H1 (cell line): Measurements from ENCODE around the gene FGF1. TPM values are rescaled to one million over a fixed set of nuclear protein-coding genes. Genes with fewer than 3 reads are reported as not detected.

Experiments used
- CTCF ChIA-PET: fragments of 300-600 bp; sonication (Branson Sonifier 250); formaldehyde crosslinking; loops from one replicate; lab custom pipeline; 2021; ENCODE audit not compliant: partially characterized antibody; lab: Charles Lee
- POLR2A ChIA-PET: fragments of 300-600 bp; sonication (Branson Sonifier 250); formaldehyde crosslinking; loops from one replicate; lab custom pipeline; 2021; ENCODE audit warnings: inconsistent platforms; ENCODE audit not compliant: partially characterized antibody; lab: Charles Lee
- DNase-seq, 2 experiments: peaks; one replicate each; pipeline versions ENCODE4 v3.0.0 to v3.0.0-alpha.2; 2010 to 2022; ENCODE audit warnings: low spot score in 2 of 2, low read depth in 1 of 2, mixed read lengths in 1 of 2
- FAIRE-seq: peaks from 2 replicates; lab custom pipeline; 2011; peaks lifted over from hg19 to GRCh38; lab: Jason Lieb, UNC
- H2AFZ ChIP-seq: 2 replicates; pipeline ENCODE4 v1.8.1; 2012; ENCODE audit warnings: low read length, inconsistent platforms
- H2AK5ac ChIP-seq: 2 replicates; pipeline ENCODE4 v1.6.1; 2013; ENCODE audit warnings: low read depth, low read length
- H2BK120ac ChIP-seq: replicated peaks from 2 replicates; pipeline ENCODE3; 2013; ENCODE audit warnings: low read depth, low read length, inconsistent platforms
- H2BK12ac ChIP-seq: 2 replicates; pipeline ENCODE4 v1.6.1; 2013; ENCODE audit warnings: low read depth, low read length
- H2BK15ac ChIP-seq: 2 replicates; pipeline ENCODE4 v1.6.1; 2013; ENCODE audit warnings: low read length
- H2BK20ac ChIP-seq: 2 replicates; pipeline ENCODE4 v1.6.1; 2013; ENCODE audit warnings: low read length
- H2BK5ac ChIP-seq: 2 replicates; pipeline ENCODE4 v1.6.1; 2013; ENCODE audit warnings: low read depth, low read length
- H3K14ac ChIP-seq: 2 replicates; pipeline ENCODE4 v1.6.1; 2013; ENCODE audit warnings: inconsistent platforms; ENCODE audit not compliant: insufficient read length
- H3K18ac ChIP-seq: 2 replicates; pipeline ENCODE4 v1.6.1; 2013; ENCODE audit warnings: low read length; ENCODE audit errors: extremely low read depth
- H3K23ac ChIP-seq: 2 replicates; pipeline ENCODE4 v1.6.1; 2013; ENCODE audit warnings: inconsistent platforms; ENCODE audit not compliant: insufficient read length
- H3K23me2 ChIP-seq: 2 replicates; pipeline ENCODE4 v1.6.1; 2013; ENCODE audit warnings: low read depth, low read length
- H3K27ac ChIP-seq: 2 replicates; pipeline ENCODE4 v1.6.1; 2011; ENCODE audit warnings: low read depth, low read length, inconsistent platforms
- H3K27me3 ChIP-seq, 4 experiments: replicated peaks in 1 of 4; 1 replicate in 1 of 4; 2 replicates in 3 of 4; pipeline versions ENCODE4 v1.6.1 to v1.8.1; 2011 to 2013; ENCODE audit warnings: low read length in 3 of 4, mild to moderate bottlenecking in 3 of 4, inconsistent platforms in 2 of 4, mixed read lengths in 2 of 4, moderate library complexity in 1 of 4; ENCODE audit not compliant: control insufficient read depth in 3 of 4, insufficient read depth in 3 of 4; ENCODE audit errors: extremely low read depth in 1 of 4
- H3K36me3 ChIP-seq, 4 experiments: 2 replicates each; pipeline versions ENCODE4 v1.6.1 to v1.8.1; 2011 to 2013; ENCODE audit warnings: mild to moderate bottlenecking in 4 of 4, low read length in 3 of 4, moderate library complexity in 2 of 4, control low read depth in 1 of 4, inconsistent platforms in 1 of 4; ENCODE audit not compliant: insufficient read depth in 4 of 4, control insufficient read depth in 2 of 4
- H3K4ac ChIP-seq: replicated peaks from 2 replicates; pipeline ENCODE3; 2013; ENCODE audit warnings: low read length, low read depth, mixed read lengths, inconsistent platforms; ENCODE audit not compliant: insufficient read length
- H3K4me1 ChIP-seq, 4 experiments: replicated peaks in 1 of 4; 1 replicate in 1 of 4; 2 replicates in 3 of 4; pipeline versions ENCODE4 v1.6.1 to v1.8.1; 2011 to 2013; ENCODE audit warnings: low read length in 3 of 4, inconsistent platforms in 2 of 4, mixed read lengths in 1 of 4; ENCODE audit not compliant: insufficient read depth in 4 of 4, control insufficient read depth in 3 of 4
- H3K4me2 ChIP-seq, 2 experiments: 2 replicates each; pipeline versions ENCODE4 v1.6.1 to v1.8.1; 2011 to 2013; ENCODE audit warnings: low read depth in 2 of 2, low read length in 2 of 2, control low read depth in 1 of 2, inconsistent platforms in 1 of 2, mild to moderate bottlenecking in 1 of 2; ENCODE audit not compliant: insufficient read depth in 1 of 2
- H3K4me3 ChIP-seq, 4 experiments: fragments of 200-600, 300-600 bp in 1 of 4; sonication (generic), shearing (Covaris generic), sonication (Bioruptor Twin) in 1 of 4; 2 replicates each; pipeline versions ENCODE4 v1.5.1 to v1.8.1; 2011 to 2016; ENCODE audit warnings: low read length in 4 of 4, low read depth in 3 of 4, control low read depth in 2 of 4, inconsistent platforms in 2 of 4, mild to moderate bottlenecking in 2 of 4, mixed read lengths in 1 of 4, moderate library complexity in 1 of 4; ENCODE audit not compliant: insufficient read depth in 2 of 4; ENCODE audit errors: extremely low read depth in 1 of 4
- H3K56ac ChIP-seq: replicated peaks from 2 replicates; pipeline ENCODE3; 2013; ENCODE audit warnings: low read depth, mild to moderate bottlenecking, mixed read lengths, low read length, inconsistent platforms; ENCODE audit not compliant: insufficient read length
- H3K79me1 ChIP-seq: 2 replicates; pipeline ENCODE4 v1.6.1; 2013; ENCODE audit warnings: low read depth, low read length, control low read depth
- H3K79me2 ChIP-seq, 2 experiments: 2 replicates each; pipeline versions ENCODE4 v1.6.1 to v1.8.1; 2012 to 2013; ENCODE audit warnings: low read length in 2 of 2, mild to moderate bottlenecking in 2 of 2, inconsistent platforms in 1 of 2; ENCODE audit not compliant: insufficient read depth in 2 of 2, control insufficient read depth in 1 of 2
- H3K9ac ChIP-seq, 4 experiments: replicated peaks in 1 of 4; 1 replicate in 1 of 4; 2 replicates in 3 of 4; pipeline versions ENCODE4 v1.6.1 to v1.8.1; 2011 to 2013; ENCODE audit warnings: low read depth in 3 of 4, low read length in 3 of 4, control low read depth in 2 of 4, mild to moderate bottlenecking in 2 of 4, moderate library complexity in 2 of 4, inconsistent platforms in 1 of 4; ENCODE audit errors: extremely low read depth in 1 of 4
- H3K9me3 ChIP-seq, 2 experiments: 2 replicates each; pipeline versions ENCODE4 v1.6.1 to v1.8.1; 2012 to 2013; ENCODE audit warnings: mild to moderate bottlenecking in 2 of 2, moderate library complexity in 2 of 2, control low read depth in 1 of 2, inconsistent platforms in 1 of 2, low read depth in 1 of 2, low read length in 1 of 2, mixed read lengths in 1 of 2; ENCODE audit not compliant: insufficient read depth in 2 of 2
- H4K20me1 ChIP-seq, 2 experiments: replicated peaks in 1 of 2; 2 replicates each; pipeline versions ENCODE3 to v1.8.1; 2011 to 2013; ENCODE audit warnings: inconsistent platforms in 2 of 2, low read length in 2 of 2, mild to moderate bottlenecking in 1 of 2; ENCODE audit not compliant: insufficient read depth in 2 of 2, control insufficient read depth in 1 of 2
- H4K5ac ChIP-seq: 2 replicates; pipeline ENCODE4 v1.6.1; 2013; ENCODE audit warnings: low read length, low read depth, mixed read lengths, inconsistent platforms; ENCODE audit not compliant: insufficient read length
- H4K8ac ChIP-seq: 2 replicates; pipeline ENCODE4 v1.8.0; 2013; ENCODE audit warnings: mild to moderate bottlenecking, moderate library complexity, low read length, inconsistent platforms; ENCODE audit not compliant: insufficient read depth; ENCODE audit errors: extremely low read depth
- H4K91ac ChIP-seq: replicated peaks from 2 replicates; pipeline ENCODE3; 2013; ENCODE audit warnings: low read length, mixed read lengths, inconsistent platforms; ENCODE audit not compliant: insufficient read length
- ASH2L ChIP-seq: fragments of 200-600, 300-600 bp; sonication (generic); IDR thresholded peaks from one replicate; pipeline ENCODE4 v1.7.1; 2017; ENCODE audit warnings: low read length
- BRCA1 ChIP-seq: IDR thresholded peaks from 2 replicates; pipeline ENCODE4 v1.6.1; 2012; ENCODE audit warnings: low read depth, low read length, improper control_type of control experiment
- GABPA ChIP-seq: IDR thresholded peaks from 2 replicates; pipeline ENCODE4 v1.6.1; 2011; ENCODE audit warnings: mild to moderate bottlenecking, low read length, moderate library complexity, borderline replicate concordance; ENCODE audit not compliant: insufficient read depth
- HDAC6 ChIP-seq: IDR thresholded peaks from one replicate; pipeline ENCODE4 v1.7.1; 2012; ENCODE audit warnings: low read depth, mild to moderate bottlenecking, inconsistent platforms, low read length, moderate library complexity
- KDM1A ChIP-seq: fragments of 200-600, 300-600 bp; sonication (generic); IDR thresholded peaks from 2 replicates; pipeline ENCODE4 v1.7.1; 2016; ENCODE audit warnings: mild to moderate bottlenecking, low read length, borderline replicate concordance
- PHF8 ChIP-seq: fragments of 200-600 bp; sonication (generic); conservative IDR thresholded peaks from 2 replicates; pipeline ENCODE4 v1.7.1; 2012; ENCODE audit warnings: low read depth, mild to moderate bottlenecking, inconsistent platforms, low read length, moderate library complexity
- RNF2 ChIP-seq: fragments of 200-900, 300-1000 bp; sonication (generic); IDR thresholded peaks from 2 replicates; pipeline ENCODE4 v1.7.1; 2016; ENCODE audit warnings: borderline replicate concordance, low read depth, mild to moderate bottlenecking, antibody characterized with exemption, low read length; ENCODE audit not compliant: poor library complexity, severe bottlenecking; ENCODE audit errors: missing control alignments
- RXRA ChIP-seq: IDR thresholded peaks from 2 replicates; pipeline ENCODE4 v1.6.1; 2011; ENCODE audit warnings: low read depth, mild to moderate bottlenecking, low read length, moderate library complexity; ENCODE audit not compliant: insufficient read depth
- SP1 ChIP-seq: IDR thresholded peaks from 2 replicates; pipeline ENCODE4 v1.6.1; 2011; ENCODE audit warnings: low read depth, low read length
- WGBS, 2 experiments: shearing (Covaris generic) in 1 of 2; methylation state at CpG; one replicate each; pipeline versions ENCODE4 v1.1.6 to v1.1.7; 2013 to 2015; ENCODE audit warnings: low lambda C conversion rate in 2 of 2, mixed read lengths in 2 of 2, inconsistent platforms in 1 of 2, low coverage in 1 of 2, missing lambda C conversion rate in 1 of 2; ENCODE audit not compliant: insufficient replicate concordance in 2 of 2, insufficient coverage in 1 of 2, insufficient read length in 1 of 2; ENCODE audit errors: extremely low coverage in 1 of 2, missing lambda C conversion rate in 1 of 2; 5-methylcytosine and 5-hydroxymethylcytosine counted together
- polyA plus RNA-seq, 7 experiments: library from polyadenylated mRNA; depleted of rRNA in 3 of 7; stranded (reverse) in 5 of 7; unstranded in 2 of 7; fragments of >200 nt in 5 of 7; fragments of 200-250 nt in 2 of 7; gene quantifications; 1 replicate in 5 of 7; 2 replicates in 1 of 7; 4 replicates in 1 of 7; pipeline versions ENCODE4 v1.2.1 to v1.2.3, GENCODE V29; 2011 to 2013; ENCODE audit warnings: missing spikeins in 2 of 7, mixed read lengths in 2 of 7
- total RNA-seq: library from RNA; stranded (reverse); fragmentation: NEBNext Ultra II Directional; extraction: Animal tissue kit (Norgen Biotek cat#: 25700); gene quantifications from 2 replicates; pipeline ENCODE4 v1.2.1, GENCODE V29; 2021
- TF ChIP-seq, protein P1 (sequence below): IDR thresholded peaks from 2 replicates; pipeline ENCODE4 v1.6.1; 2012; ENCODE audit warnings: inconsistent platforms

The FGF1 gene
- total and polyA plus RNA-seq, 2 of the 8 experiments (the other 6 are each of a cell fraction or from before 2014, with no cell fraction given), result 0.30 to 0.50 TPM

- no peaks in the 10 kb centered on the region for H3K79me2 ChIP-seq
- H3K56ac ChIP-seq, result no peak overlapping the region
- H2BK5ac ChIP-seq, result no peak overlapping the region
- H2AK5ac ChIP-seq, result peak overlapping the region; percentile 68; the same call in 1 of the 2 replicates
- no peaks in the 10 kb centered on the region for H4K20me1 ChIP-seq
- no peak overlapping the region for H2BK120ac ChIP-seq
- peaks cover 0 to 20% (median 8%) of the 10 kb centered on the region in 4 experiments; a peak in 5 of 7 replicates for H3K4me1 ChIP-seq
- no peak overlapping the region; the same call in 1 of the 2 replicates for H4K8ac ChIP-seq
- no peak for DNase-seq
- H2AFZ ChIP-seq, result no peak overlapping the region
- no peak overlapping the region for H3K18ac ChIP-seq
- no peak overlapping the region; the same call in 1 of the 2 replicates for H2BK20ac ChIP-seq
- no peak overlapping the region for H3K23ac ChIP-seq
- POLR2A ChIA-PET, result interaction anchor here (1.4 kb wide), 1 partner anchor 12 kb away, joined by 4 read pairs; no protein-coding TSS in a partner anchor
- no peaks in the 10 kb centered on the region; the same call in 1 of the 2 replicates for H3K23me2 ChIP-seq
- H3K4me3 ChIP-seq, result no peak overlapping the region
- H3K4me2 ChIP-seq, result no peak overlapping the region
- CTCF ChIA-PET, result interaction anchor here (0.7 to 29.7 kb wide), 12 partner anchors 10 to 1091 kb away, joined by 3 to 605 read pairs (median 4); partner anchors contain the start of gene FGF1
- peak overlapping the region; percentile 82; the same call in 1 of the 2 replicates for H2BK12ac ChIP-seq
- H3K27ac ChIP-seq, result no peak overlapping the region
- no peak overlapping the region for H3K9ac ChIP-seq
- WGBS, 2 experiments, result 98% methylated on average over 3 of the region's 3 CpGs; no CpG with 5 or more reads in 1 of the 2 experiments
- H4K91ac ChIP-seq, result peak overlapping the region; percentile 39
- no peaks in the 10 kb centered on the region for H3K79me1 ChIP-seq
- H2BK15ac ChIP-seq, result no peak overlapping the region
- no peaks in the 10 kb centered on the region for H3K36me3 ChIP-seq
- H3K9me3 ChIP-seq, result no peaks in the 10 kb centered on the region
- H3K4ac ChIP-seq, result peak overlapping the region; percentile 41
- H3K27me3 ChIP-seq, result no peaks in the 10 kb centered on the region
- no peak overlapping the region for H4K5ac ChIP-seq
- H3K14ac ChIP-seq, result no peak overlapping the region
- TF ChIP-seq GABPA (no peak), HDAC6 (no peak), ASH2L (no peak), SP1 (no peak), KDM1A (no peak), BRCA1 (no peak), RXRA (no peak), RNF2 (no peak), PHF8 (no peak)
- TF ChIP-seq, protein P1, sequence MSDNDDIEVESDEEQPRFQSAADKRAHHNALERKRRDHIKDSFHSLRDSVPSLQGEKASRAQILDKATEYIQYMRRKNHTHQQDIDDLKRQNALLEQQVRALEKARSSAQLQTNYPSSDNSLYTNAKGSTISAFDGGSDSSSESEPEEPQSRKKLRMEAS, result no peak
- TF ChIP-seq, all 59 proteins: peak for 0
- FAIRE-seq, result no peak
Observed at GRCh38 chr5:142696379-142696778, 10.5 kb upstream of the FGF1 start.
